ENCODE data around the gene GRID1.

DNA sequence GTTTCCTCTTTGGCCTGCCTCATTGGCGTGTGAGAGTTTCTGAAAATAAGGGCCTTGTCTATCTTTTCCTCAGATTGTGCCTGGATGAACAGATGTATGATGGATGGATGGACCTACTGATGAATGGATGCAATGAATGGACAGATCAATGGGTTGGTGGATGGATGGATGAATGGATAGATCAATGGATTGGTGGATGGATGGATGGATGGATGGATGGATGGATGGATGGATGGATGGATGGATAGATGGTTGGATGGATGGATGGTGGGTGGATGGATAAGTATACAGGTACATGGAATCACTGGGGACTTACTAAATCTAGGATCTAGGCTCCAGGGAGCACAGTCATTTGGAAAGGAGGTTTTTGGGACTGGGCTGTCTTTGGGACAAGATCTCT lies 331.9 kb downstream of the GRID1 start:
- no peak for TF ChIP-seq E2F8 (IDR thresholded peaks at IDR 0.05; ENCODE audit: low read depth, partially characterized antibody)
- TF ChIP-seq EZH2 (IDR thresholded peaks at IDR 0.05; ENCODE audit: borderline replicate concordance, control insufficient read depth, low read depth, low read length), result no peak
- no peak for TF ChIP-seq MXI1 (IDR thresholded peaks at IDR 0.05; ENCODE audit: low read depth, low read length)
- TF ChIP-seq, protein P1, sequence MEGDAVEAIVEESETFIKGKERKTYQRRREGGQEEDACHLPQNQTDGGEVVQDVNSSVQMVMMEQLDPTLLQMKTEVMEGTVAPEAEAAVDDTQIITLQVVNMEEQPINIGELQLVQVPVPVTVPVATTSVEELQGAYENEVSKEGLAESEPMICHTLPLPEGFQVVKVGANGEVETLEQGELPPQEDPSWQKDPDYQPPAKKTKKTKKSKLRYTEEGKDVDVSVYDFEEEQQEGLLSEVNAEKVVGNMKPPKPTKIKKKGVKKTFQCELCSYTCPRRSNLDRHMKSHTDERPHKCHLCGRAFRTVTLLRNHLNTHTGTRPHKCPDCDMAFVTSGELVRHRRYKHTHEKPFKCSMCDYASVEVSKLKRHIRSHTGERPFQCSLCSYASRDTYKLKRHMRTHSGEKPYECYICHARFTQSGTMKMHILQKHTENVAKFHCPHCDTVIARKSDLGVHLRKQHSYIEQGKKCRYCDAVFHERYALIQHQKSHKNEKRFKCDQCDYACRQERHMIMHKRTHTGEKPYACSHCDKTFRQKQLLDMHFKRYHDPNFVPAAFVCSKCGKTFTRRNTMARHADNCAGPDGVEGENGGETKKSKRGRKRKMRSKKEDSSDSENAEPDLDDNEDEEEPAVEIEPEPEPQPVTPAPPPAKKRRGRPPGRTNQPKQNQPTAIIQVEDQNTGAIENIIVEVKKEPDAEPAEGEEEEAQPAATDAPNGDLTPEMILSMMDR (IDR thresholded peaks at IDR 0.05 in 2 of 3, conservative IDR thresholded peaks at IDR 0.05 in 1 of 3; ENCODE audit: control insufficient read depth in 2 of 3, extremely low read depth in 1 of 3, insufficient read depth in 1 of 3, low read depth in 3 of 3, low read length in 3 of 3), result no peak
- no peak for TF ChIP-seq RAD51 (IDR thresholded peaks at IDR 0.05)
- TF ChIP-seq, protein P2, sequence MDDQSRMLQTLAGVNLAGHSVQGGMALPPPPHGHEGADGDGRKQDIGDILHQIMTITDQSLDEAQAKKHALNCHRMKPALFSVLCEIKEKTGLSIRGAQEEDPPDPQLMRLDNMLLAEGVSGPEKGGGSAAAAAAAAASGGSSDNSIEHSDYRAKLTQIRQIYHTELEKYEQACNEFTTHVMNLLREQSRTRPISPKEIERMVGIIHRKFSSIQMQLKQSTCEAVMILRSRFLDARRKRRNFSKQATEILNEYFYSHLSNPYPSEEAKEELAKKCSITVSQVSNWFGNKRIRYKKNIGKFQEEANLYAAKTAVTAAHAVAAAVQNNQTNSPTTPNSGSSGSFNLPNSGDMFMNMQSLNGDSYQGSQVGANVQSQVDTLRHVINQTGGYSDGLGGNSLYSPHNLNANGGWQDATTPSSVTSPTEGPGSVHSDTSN (IDR thresholded peaks at IDR 0.05; ENCODE audit: insufficient replicate concordance, low read depth, low read length), result no peak
- TF ChIP-seq SP1 (IDR thresholded peaks at IDR 0.05; ENCODE audit: low read depth, low read length), result no peak
- TF ChIP-seq HCFC1 (IDR thresholded peaks at IDR 0.05; ENCODE audit: low read length), result no peak
- no peak for TF ChIP-seq RCOR1 (conservative IDR thresholded peaks at IDR 0.05; ENCODE audit: low read depth, low read length)
- no peak for TF ChIP-seq EGR1 (IDR thresholded peaks at IDR 0.05; ENCODE audit: borderline replicate concordance in 1 of 2, low read depth in 2 of 2, low read length in 2 of 2)
- no peak for TF ChIP-seq POLR2A (IDR thresholded peaks at IDR 0.05; ENCODE audit: low read depth, low read length)
- no peak for TF ChIP-seq STAT3 (IDR thresholded peaks at IDR 0.05; ENCODE audit: low read depth, low read length)
- no peak for TF ChIP-seq TAF1 (IDR thresholded peaks at IDR 0.05; ENCODE audit: borderline replicate concordance, low read depth, low read length)
